Thyroid gland (tissue), 4 donors: Measurements from ENCODE around the gene PTPN14.

Source experiments
- POLR2A ChIP-seq, 2 donors: fragments of 450-650 bp; IDR thresholded peaks; one replicate each; pipeline ENCODE4 v1.6.1; 2017; ENCODE audit warnings: antibody characterized with exemption in 2 of 2, mild to moderate bottlenecking in 2 of 2, moderate library complexity in 1 of 2
- TF ChIP-seq, protein P1 (sequence below), 6 experiments: fragments of 200-600 bp in 3 of 6; fragments of 450-650 bp in 3 of 6; sonication (generic) in 3 of 6; IDR thresholded peaks; one replicate each; pipeline ENCODE4 v1.5.1; 2016 to 2019; ENCODE audit warnings: antibody characterized with exemption in 6 of 6, mild to moderate bottlenecking in 2 of 6, inconsistent platforms in 1 of 6, moderate library complexity in 1 of 6

DNA sequence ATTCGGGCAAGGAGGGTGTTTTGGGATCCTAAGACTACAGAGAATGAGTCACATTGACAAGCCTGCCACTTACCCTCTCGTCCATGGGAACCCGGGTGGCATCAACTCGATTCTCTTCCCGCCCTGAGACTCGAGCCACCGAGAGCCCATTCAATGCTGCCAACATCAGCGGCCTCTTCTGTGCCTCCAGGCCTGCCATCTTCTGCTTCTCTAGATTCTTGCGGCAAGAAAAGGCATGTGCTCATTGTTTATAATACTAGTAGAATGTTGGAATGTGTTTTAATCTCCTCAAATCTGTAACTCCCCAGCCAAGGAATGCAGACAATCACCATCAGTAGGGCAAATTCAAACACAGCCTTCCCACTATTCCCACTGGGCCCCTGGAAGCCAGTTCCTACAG is 173.5 kb downstream of the PTPN14 start:
- TF ChIP-seq, protein P1, sequence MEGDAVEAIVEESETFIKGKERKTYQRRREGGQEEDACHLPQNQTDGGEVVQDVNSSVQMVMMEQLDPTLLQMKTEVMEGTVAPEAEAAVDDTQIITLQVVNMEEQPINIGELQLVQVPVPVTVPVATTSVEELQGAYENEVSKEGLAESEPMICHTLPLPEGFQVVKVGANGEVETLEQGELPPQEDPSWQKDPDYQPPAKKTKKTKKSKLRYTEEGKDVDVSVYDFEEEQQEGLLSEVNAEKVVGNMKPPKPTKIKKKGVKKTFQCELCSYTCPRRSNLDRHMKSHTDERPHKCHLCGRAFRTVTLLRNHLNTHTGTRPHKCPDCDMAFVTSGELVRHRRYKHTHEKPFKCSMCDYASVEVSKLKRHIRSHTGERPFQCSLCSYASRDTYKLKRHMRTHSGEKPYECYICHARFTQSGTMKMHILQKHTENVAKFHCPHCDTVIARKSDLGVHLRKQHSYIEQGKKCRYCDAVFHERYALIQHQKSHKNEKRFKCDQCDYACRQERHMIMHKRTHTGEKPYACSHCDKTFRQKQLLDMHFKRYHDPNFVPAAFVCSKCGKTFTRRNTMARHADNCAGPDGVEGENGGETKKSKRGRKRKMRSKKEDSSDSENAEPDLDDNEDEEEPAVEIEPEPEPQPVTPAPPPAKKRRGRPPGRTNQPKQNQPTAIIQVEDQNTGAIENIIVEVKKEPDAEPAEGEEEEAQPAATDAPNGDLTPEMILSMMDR (IDR thresholded peaks at IDR 0.05): no peak
- no peak for TF ChIP-seq POLR2A (IDR thresholded peaks at IDR 0.05)
